HG02840 (cell line): ENCODE measurements around the gene RAMP2.
A peak's percentile ranks its signal among the peaks of the same experiment; 100 is the strongest.
"Not testable (repeated sequence)": the region's sequence is repeated elsewhere in the genome, so short reads cannot be mapped to it uniquely, and the experiment has no call there.

Experiments used
- ATAC-seq: cut with Tn5 transposase; IDR thresholded peaks from one replicate; pipeline ENCODE4 v1.9.1; 2021; ENCODE audit warnings: mild to moderate bottlenecking, moderate library complexity, moderate number of reproducible peaks; ENCODE audit not compliant: unreplicated experiment, low FRiP score

Gene RAMP2

DNA sequence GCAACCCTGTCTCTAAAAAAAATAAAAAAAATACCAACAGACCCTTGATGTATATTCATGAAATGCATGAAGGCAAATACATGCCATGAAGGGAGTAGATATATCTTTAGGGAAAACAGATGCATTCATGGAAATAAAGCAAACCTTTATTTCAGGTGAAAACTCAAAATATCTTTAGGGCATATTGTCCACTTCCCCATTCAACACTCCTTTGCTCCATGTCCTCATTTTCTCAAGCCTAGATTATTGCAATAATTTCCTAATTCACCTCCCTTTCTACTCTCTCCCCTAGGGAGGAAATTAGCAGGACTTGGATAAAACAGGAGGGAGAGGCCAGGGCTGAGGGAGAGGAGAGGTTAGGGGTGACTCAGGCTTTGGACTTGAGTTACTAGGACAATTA lies 6.5 kb downstream of the RAMP2 start:
- no peak for ATAC-seq

DNA sequence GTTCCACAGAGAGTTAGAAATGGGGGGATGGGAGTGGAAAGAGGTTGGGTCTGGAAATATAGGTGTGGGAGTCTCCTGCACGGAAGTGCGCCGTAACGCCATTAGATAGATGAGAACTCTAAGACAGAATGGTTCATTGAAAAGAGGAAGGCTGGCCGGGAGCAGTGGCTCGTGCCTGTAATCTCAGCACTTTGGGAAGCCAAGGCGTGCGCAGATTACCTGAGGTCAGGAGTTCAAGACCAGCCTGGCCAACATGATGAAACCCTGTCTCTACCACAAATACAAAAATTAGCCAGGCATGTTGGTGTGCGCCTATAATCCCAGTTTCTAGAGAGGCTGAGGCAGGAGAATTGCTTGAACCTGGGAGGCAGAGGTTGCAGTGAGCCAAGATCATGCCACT lies 7.0 kb downstream of the RAMP2 start:
- not testable (repeated sequence) for ATAC-seq

DNA sequence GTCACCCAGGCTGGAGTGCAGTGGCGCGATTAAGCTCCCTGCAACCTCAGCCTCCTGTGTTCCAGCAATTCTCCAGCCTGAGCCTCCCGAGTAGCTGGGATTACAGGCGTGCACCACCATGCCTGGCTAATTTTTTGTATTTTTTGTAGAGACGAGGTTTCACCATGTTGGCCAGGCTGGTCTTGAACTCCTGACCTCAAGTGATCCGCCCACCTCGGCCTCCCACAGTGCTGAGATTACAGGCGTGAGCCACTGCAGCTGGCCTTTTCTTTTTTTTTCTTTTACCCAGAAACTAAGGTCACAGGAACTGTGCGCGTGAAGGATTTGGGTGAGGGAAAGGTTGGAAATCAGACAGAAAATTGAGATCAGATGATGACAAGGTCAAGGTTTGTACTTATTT lies 8.9 kb downstream of the RAMP2 start:
- ATAC-seq: not testable (repeated sequence)

DNA sequence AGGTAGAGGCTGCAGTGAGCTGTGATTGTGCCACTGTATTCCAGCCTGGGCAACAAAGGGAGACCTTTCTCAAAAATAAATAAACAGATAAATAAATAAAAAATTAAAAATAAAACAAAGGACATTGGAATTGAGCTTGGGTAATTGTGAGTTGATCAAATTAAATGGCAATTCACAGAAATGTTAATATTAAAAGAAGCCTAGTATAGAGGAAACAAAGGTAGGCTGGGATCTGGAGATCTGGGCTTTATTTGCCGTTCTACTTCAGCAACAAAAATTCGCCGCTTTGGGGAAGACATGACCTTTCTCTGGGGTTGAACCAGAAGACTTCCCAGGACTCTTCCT lies 11.9 kb downstream of the RAMP2 start:
- ATAC-seq: no peak

DNA sequence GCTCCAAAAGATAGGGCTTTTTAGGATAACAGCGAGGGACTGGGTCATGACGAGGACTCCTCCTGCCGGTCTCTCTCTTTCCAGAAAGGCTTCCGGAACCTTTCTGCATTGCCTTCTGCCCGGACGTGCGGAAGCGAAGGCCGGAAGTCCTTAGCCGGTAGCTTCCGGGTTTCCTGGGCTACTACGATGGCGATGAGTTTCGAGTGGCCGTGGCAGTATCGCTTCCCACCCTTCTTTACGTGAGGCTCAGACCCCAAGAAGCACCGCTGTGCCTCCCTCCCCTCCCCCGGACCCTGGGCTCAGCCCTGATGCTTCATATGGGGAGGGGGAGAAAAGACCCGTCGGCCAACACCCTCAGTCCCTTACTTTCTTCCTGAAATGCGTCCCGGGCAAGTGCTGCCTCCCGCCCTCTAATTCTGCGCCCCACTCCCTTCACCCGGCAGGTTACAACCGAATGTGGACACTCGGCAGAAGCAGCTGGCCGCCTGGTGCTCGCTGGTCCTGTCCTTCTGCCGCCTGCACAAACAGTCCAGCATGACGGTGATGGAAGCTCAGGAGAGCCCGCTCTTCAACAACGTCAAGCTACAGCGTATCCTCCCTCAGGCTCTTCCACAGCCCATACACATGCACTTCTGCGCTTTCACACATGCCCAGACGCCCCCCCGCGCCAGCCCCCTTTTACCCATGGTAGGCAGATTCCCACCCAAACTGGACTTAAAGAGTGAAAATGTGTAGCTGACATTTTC lies 12.4 kb downstream of the RAMP2 start, which contains the start of gene VPS25:
VPS25 (plus strand) TSS at position 160 of the 746 bp plus-strand sequence; CDS start at position 187, 27 bp downstream.
- peak; percentile 67 for ATAC-seq

DNA sequence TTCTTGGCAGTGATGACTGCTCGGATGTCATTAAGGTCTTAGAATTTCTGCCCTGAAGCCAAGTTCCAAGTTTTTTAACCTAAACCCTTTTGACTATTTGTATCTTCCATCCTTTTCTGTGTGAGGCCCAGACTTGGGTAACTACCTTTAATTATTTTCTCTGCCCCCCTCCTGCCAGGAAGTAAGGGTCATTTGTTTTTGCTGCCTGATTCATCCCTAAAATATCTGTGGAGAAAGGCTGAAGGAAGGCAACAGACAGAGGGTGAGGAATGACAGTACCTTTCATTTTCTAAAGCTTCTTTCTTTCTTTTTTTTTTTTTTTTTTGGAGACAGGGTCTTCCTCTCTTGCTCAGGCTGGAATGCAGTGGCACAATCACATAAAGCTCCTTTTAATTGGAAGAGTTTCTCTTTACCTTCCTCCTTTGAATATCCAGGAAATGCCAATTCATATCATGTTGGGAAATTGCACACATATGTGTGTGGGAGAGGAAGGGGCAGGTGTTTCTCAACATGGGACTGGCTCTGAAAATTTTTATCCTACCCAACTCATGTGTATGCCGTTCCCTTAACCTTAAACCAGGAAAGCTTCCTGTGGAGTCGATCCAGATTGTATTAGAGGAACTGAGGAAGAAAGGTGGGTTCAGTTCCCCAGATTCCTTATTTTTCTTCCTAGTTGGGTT lies 13.2 kb downstream of the RAMP2 start:
- no peak for ATAC-seq

DNA sequence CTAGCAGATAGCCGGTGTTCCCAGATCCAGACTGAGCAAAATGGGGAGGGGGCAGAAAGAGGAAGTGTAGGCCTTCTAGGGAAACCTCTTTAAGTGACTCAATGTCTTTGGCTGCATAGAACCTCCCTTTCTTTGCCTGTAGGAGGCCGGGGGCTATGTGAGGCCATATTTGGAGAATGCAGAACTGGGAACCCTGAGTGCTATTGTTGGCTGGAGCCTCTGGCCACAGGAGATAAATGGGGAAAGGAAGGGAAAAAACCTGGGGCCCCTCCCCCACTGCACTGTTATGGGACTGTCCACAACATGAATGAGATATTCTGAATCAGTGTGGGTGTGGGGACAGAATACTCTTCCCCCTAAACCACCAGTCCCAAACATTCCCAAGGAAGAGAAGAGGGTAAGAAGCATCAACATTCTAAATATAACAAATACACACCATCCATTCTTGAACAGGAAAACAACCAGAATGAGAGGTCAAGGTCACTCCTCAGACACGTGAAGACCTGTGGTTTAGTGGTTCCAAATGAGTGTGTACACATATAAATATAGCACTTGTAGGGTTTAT lies 14.6 kb downstream of the RAMP2 start:
- ATAC-seq: no peak

DNA sequence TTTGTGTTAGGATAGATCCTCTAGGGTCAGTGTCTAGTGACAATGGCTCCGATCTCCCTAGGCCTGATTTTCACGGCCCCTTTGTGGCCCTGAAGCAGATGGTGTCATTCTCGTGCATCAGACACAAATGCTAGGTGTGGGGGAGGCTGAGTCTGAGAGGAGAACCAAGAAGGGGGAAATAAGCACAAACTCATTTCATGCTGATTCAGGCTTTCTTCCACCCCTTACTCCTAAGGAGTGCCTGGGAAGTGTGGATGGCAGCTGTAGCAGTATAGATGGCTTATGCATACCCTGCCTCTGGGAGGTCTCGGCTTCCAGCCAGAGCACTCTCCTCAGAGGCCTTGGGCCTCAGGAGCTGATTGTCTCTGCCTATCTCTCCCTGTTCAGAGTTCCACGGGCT lies 17.5 kb downstream of the RAMP2 start:
- no peak for ATAC-seq

DNA sequence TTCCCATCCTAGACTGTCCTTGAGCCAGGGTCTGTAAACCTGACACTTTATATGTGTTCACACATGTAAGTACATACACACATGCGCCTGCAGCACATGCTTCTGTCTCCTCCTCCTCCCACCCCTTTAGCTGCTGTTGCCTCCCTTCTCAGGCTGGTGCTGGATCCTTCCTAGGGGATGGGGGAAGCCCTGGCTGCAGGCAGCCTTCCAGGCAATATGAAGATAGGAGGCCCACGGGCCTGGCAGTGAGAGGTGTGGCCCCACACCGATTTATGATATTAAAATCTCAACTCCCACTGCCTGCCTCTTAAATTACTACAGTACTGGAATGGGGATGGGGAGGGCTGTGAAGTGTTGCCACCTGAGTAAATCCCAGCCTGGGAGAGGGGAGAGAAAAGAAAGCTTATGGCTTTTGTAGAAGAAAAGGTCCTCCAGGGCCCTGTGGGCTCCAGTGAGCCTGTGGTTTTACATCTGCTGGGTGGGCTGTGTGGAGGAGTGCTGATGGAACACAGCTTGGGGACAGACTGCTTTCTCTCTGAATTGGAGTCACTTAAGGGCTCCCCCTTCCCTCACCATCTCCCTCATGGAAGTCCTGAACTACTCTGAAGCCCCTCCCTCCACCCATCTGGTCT lies 18.4 kb downstream of the RAMP2 start:
- no peak for ATAC-seq

DNA sequence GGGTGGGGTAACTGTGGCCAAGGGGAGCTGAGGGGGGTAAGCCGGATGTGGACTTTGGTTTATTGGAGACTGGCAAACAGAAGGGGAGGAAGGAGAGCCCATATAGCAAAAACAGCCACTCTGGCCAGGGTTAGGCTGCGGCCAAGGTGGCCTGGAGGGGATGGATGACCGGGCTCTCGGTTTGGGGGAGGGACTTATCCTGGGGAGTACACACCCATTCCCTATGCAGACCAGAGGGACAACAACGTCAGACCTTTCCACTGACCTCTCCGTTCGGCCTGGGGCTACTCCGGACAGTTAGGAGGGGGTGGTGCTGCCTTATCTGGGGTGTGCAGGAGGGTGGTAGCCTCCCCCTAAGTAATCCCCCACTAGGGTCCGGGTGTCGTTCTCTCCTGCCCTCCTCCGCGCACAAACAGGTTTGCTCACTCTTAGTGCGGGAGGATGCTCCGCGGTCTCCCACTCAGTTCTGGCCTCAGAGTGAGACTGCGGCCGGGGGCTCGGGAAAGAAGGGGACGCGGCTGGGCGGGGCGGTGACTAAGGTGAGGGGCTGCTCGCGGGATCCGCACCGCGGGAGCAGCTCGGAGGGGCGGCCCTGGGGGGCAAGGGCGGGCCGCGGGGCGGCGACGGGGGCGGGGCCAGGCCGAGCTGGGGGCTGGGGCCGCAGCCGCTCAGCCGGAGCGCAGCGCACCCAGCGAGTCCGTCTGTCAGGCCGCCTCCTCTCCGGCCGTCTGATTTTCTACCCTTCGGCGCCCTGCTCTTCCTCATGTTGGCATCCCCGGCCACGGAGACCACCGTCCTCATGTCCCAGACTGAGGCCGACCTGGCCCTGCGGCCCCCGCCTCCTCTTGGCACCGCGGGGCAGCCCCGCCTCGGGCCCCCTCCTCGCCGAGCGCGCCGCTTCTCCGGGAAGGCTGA lies 19.2 kb downstream of the RAMP2 start, which contains the start of gene WNK4:
WNK4 (plus strand) TSS at position 675 of the 915 bp plus-strand sequence; CDS start at position 764, 89 bp downstream.
- ATAC-seq: no peak

DNA sequence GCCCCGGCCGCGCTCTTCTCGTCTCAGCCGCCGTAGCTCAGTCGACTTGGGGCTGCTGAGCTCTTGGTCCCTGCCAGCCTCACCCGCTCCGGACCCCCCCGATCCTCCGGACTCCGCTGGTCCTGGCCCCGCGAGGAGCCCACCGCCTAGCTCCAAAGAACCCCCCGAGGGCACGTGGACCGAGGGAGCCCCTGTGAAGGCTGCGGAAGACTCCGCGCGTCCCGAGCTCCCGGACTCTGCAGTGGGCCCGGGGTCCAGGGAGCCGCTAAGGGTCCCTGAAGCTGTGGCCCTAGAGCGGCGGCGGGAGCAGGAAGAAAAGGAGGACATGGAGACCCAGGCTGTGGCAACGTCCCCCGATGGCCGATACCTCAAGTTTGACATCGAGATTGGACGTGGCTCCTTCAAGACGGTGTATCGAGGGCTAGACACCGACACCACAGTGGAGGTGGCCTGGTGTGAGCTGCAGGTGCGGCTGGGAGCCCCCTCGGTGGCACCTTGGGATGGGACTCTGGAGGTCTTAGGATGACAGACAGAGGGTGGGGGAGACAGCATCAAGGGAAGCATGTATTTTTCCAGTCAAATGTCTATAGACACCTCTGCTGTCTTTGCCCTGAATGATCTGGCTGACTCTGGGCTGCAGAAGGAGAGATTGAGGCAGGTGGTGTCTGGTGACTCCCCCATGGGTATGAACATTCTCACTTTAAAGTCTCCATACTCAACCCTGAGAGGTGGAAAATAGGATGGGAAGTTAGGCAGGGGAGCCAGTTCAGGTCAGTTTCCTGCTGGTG lies 20.0 kb downstream of the RAMP2 start:
- no peak for ATAC-seq

DNA sequence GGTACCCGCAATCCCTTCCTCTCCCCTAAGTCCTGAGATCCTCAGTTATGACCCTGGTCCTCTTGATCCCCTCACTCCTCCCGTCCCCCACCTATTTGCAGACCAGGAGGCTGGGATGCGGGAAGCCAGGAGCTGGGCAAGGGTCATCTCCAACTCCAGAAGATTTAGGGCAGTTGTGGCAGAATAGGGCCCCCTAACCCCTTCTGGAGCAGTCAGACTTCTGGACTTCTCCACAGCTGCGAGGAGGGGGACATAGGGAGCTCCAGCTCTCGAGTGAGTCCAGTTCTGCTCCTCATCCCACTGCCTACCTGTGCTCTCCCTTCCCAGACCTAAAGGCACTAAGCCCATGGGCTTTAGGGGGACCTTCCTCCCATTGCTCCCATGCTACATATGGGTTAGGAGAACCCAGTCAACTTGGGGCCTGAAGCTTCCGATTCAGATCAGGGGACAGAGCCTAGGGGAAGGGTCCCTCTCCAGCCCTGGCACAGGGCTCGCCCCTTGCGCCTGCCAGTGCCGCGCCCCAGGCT lies 20.7 kb downstream of the RAMP2 start:
- ATAC-seq: no peak

DNA sequence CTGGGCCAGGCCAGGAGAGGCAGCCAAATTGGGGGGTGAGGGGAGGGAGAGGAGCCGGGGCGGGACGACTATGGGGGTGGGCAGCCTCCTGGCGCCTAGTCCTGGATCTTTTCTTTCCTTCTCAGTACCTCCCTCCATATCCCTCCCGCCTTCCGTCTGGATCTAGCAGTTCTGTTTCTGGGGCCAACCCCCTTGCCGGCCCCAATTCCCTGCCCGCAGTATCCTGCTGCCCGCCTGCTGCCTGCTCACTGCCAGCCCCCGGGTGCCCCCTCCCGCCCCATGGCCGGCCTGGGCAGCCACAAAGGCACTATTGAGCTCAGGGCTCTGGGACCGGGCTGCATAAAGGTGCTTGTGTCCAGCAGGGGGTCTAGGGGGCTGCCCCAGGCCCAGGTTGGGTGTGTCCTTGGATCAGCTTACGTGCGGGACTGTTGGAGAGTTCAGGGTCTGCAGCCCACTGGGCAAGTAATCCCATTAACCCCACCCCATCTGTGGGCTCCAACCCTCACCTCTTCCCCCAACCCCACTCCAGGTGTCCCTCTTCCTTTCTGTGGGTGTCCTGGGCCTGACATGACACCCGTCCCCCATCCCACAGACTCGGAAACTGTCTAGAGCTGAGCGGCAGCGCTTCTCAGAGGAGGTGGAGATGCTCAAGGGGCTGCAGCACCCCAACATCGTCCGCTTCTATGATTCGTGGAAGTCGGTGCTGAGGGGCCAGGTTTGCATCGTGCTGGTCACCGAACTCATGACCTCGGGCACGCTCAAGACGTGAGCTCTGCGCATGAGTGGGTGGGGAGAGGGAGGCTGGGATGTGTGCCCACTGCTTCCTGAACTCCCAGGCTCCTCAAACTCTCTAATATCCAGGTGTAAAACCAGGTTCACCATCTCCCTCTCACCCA lies 21.4 kb downstream of the RAMP2 start:
- no peak for ATAC-seq

DNA sequence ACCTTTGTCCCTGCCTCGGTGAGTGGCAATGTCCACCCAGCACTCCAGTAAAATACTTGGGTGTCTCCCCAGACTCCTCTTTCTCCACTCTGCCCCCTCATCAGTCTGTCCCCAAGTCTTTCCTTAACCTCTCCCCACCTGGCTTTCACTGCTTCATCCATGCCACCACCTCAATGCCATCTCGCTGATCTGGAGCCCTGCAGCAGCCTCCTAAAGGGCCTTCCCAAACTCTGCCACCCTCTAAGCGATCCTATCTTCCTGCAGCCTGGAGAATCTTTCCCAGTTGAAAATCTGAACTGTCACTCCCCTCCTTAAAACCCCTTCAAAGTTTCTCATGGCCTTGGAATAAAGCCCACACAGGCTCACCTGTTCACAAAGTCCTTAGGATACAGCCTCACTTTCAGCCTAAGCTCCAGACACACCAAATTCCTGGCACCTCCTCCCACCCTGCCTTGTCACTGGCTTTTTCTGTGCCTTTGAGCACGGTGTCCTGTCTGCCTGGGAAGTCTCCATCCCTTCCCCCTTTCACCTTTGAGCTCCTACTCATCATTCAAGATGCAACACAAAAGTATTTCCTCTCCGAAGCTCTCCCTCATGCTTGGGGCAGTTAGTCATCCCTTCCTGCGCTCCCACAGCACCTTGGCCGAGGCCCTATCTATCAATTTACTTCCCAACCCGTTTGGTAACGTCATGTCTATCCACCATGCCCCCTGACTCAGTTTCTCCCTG lies 22.2 kb downstream of the RAMP2 start:
- no peak for ATAC-seq

DNA sequence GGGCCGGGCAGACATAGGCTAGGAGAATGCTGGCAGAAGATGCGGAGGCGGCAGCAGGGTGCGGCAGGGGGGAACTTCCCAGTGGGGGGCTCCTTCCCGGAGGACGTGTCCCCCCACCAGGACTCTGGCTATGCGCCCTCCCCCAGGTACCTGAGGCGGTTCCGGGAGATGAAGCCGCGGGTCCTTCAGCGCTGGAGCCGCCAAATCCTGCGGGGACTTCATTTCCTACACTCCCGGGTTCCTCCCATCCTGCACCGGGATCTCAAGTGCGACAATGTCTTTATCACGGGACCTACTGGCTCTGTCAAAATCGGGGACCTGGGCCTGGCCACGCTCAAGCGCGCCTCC lies 22.7 kb downstream of the RAMP2 start:
- no peak for ATAC-seq

DNA sequence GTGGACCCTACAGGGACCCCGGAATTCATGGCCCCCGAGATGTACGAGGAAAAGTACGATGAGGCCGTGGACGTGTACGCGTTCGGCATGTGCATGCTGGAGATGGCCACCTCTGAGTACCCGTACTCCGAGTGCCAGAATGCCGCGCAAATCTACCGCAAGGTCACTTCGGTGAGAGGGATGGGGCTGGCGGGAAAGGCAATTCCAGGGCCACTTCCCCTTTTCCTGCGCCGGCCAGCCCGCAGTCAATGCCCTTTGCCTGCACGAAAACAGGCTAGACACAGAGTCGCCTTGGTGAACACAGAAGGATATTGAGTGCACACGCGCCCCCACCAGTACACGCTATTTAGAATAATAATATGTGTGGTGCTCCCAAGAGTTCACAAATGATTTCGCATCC lies 23.4 kb downstream of the RAMP2 start:
- no peak for ATAC-seq

DNA sequence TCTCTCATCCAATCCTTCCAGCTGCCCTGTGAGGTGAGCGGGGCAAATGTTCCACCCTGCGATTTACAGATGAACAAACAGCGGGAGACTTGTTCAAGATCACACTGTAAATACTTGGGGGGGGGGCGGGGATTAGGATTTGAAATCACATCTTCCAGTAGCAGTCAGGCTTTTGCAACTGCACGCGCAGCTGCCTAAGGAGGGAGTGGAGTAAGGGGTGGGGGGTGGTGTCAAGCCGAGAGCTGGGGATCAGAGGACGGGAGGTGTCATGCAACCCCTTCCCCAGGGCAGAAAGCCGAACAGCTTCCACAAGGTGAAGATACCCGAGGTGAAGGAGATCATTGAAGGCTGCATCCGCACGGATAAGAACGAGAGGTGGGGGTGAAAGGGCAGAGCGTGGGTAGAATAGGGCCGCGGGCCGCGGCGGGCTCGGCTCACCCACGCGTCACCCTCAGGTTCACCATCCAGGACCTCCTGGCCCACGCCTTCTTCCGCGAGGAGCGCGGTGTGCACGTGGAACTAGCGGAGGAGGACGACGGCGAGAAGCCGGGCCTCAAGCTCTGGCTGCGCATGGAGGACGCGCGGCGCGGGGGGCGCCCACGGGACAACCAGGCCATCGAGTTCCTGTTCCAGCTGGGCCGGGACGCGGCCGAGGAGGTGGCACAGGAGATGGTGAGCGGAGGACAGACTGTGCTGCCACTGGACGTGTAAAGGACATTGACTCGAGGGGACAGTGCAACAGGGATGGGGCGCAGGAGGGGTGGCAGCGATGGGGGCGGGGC lies 24.0 kb downstream of the RAMP2 start:
- no peak for ATAC-seq
